HuH-7.5 (cell line): ENCODE measurements around the gene IGFALS.

Experiments used
- DNase-seq: peaks from one replicate; pipeline ENCODE4 v3.0.0; 2011; ENCODE audit warnings: low spot score

The IGFALS gene

GRCh38 chr16:1743376-1744337 is 49.8 kb downstream of the IGFALS start:
- no peak for DNase-seq

- no peak for DNase-seq
Observed at GRCh38 chr16:1741553-1742165, 51.8 kb downstream of the IGFALS start.

DNA sequence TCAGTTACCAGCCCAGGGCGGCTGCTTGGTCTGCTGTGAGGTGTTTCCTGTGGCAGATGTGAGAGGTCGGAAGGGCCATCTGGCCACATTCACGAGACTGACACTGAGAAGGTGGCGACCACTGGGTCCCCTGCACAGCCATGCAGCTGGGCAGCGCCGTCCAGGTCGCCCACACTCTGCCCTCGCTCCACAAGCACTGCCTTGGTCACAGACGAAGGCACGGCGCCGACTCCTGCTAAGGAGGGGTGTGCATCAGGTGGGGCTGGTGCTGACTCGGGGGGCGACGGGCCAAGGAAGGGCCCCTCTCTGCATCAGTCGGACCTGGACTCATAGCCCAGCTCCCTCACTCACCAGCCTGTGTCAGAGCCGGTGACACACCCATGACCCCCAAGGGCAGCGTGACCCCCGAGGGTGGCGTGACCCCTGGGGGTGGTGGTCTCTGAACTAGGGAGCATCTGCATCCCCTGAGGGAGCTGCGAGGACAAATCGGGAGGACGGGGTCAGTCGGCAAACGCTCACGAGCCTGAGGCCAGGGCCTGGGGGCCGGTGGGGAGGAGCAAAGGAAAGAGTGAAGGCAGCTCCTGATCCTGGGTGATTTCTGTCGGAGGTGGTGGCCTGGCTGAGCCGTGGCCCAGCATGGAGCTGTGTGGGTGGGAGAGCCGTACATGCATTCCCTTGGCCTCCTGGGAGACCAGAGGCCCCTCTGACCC is 52.6 kb downstream of the IGFALS start:
- DNase-seq: no peak
